8988T (cell line): ENCODE results near the gene FBXL20.

Source experiments
- DNase-seq: peaks from one replicate; pipeline ENCODE4 v3.0.0; 2011

FBXL20 gene

GRCh38 chr17:39244600-39245570 is 156.5 kb downstream of the FBXL20 start:
- no peak for DNase-seq

- no peak for DNase-seq
These were observed 157.3 kb downstream of the FBXL20 start for GRCh38 chr17:39244016-39244599.

GRCh38 chr17:39243155-39243554 is 158.3 kb downstream of the FBXL20 start:
- no peak for DNase-seq

GRCh38 chr17:39240631-39241030 is 160.8 kb downstream of the FBXL20 start:
- no peak for DNase-seq

GRCh38 chr17:39239640-39240314 is 161.6 kb downstream of the FBXL20 start:
- no peak for DNase-seq

GRCh38 chr17:39238311-39238972 is 163.0 kb downstream of the FBXL20 start:
- no peak for DNase-seq

GRCh38 chr17:39237586-39237985 is 163.8 kb downstream of the FBXL20 start:
- no peak for DNase-seq

- DNase-seq, result no peak
These were observed 164.4 kb downstream of the FBXL20 start for GRCh38 chr17:39236981-39237441.

- DNase-seq, result no peak
These were observed 164.9 kb downstream of the FBXL20 start for GRCh38 chr17:39236450-39236927.

GRCh38 chr17:39235555-39236449 is 165.6 kb downstream of the FBXL20 start:
- DNase-seq, result peak; percentile 78

GRCh38 chr17:39231591-39232551 is 169.6 kb downstream of the FBXL20 start:
- DNase-seq, result peak; percentile 78

- no peak for DNase-seq
These were observed 170.3 kb downstream of the FBXL20 start for GRCh38 chr17:39231091-39231561.

- DNase-seq, result no peak
These were observed 171.1 kb downstream of the FBXL20 start for GRCh38 chr17:39230361-39230760.

GRCh38 chr17:39229274-39229913 is 172.0 kb downstream of the FBXL20 start:
- no peak for DNase-seq

GRCh38 chr17:39227364-39227919 is 174.0 kb downstream of the FBXL20 start:
- no peak for DNase-seq

- DNase-seq, result no peak
These were observed 175.3 kb downstream of the FBXL20 start for GRCh38 chr17:39225959-39226683.

- DNase-seq, result no peak
These were observed 176.0 kb downstream of the FBXL20 start, which contains the start of gene STAC2 for GRCh38 chr17:39225308-39225958. TSS of gene STAC2 (minus strand) at chr17:39225945. CDS start at chr17:39225502, 443 bp downstream.

- no peak for DNase-seq
These were observed 176.6 kb downstream of the FBXL20 start for GRCh38 chr17:39224778-39225307.
